Trophoblast cell (in vitro differentiated cells and primary cell): ENCODE results near the gene VSTM5.
A peak's percentile ranks its signal among the peaks of the same experiment; 100 is the strongest.

Experiments
- DNase-seq, 2 donors: peaks; one replicate each; pipeline ENCODE4 v3.0.0-alpha.2; 2016
- H2AFZ ChIP-seq: 2 replicates; pipeline ENCODE4 v1.6.1; 2013; ENCODE audit warnings: low read length, moderate library complexity, mild to moderate bottlenecking; ENCODE audit not compliant: insufficient read depth, poor library complexity
- H2AK5ac ChIP-seq: 2 replicates; pipeline ENCODE4 v1.6.1; 2013; ENCODE audit warnings: mild to moderate bottlenecking, low read length
- H2BK120ac ChIP-seq: 2 replicates; pipeline ENCODE4 v1.6.1; 2013; ENCODE audit warnings: low read length, mild to moderate bottlenecking, moderate library complexity; ENCODE audit not compliant: insufficient read depth, poor library complexity
- H2BK12ac ChIP-seq: 2 replicates; pipeline ENCODE4 v1.6.1; 2013; ENCODE audit warnings: mild to moderate bottlenecking, low read length, moderate library complexity
- H2BK5ac ChIP-seq: 2 replicates; pipeline ENCODE4 v1.6.1; 2013; ENCODE audit warnings: low read length, low read depth, moderate library complexity, mild to moderate bottlenecking; ENCODE audit not compliant: poor library complexity
- H3K14ac ChIP-seq: 2 replicates; pipeline ENCODE4 v1.6.1; 2013; ENCODE audit warnings: mild to moderate bottlenecking, low read length
- H3K18ac ChIP-seq: 2 replicates; pipeline ENCODE4 v1.6.1; 2013; ENCODE audit warnings: mild to moderate bottlenecking, low read length
- H3K23ac ChIP-seq: 2 replicates; pipeline ENCODE4 v1.6.1; 2013; ENCODE audit warnings: low read length
- H3K27ac ChIP-seq: 2 replicates; pipeline ENCODE4 v1.5.1; 2013; ENCODE audit warnings: low read depth, mild to moderate bottlenecking, inconsistent platforms, low read length, moderate library complexity
- H3K27me3 ChIP-seq: 2 replicates; pipeline ENCODE4 v1.6.1; 2013; ENCODE audit warnings: inconsistent platforms, mild to moderate bottlenecking, low read length, moderate library complexity; ENCODE audit not compliant: insufficient read depth
- H3K36me3 ChIP-seq, 2 experiments: 1 replicate in 1 of 2; 2 replicates in 1 of 2; pipeline ENCODE4 v1.6.1; 2013; ENCODE audit warnings: low read length in 2 of 2, mild to moderate bottlenecking in 2 of 2, moderate library complexity in 1 of 2; ENCODE audit not compliant: insufficient read depth in 2 of 2, control insufficient read depth in 1 of 2
- H3K4ac ChIP-seq: 2 replicates; pipeline ENCODE4 v1.6.1; 2013; ENCODE audit warnings: low read depth, mild to moderate bottlenecking, low read length, moderate library complexity
- H3K4me1 ChIP-seq, 2 experiments: 1 replicate in 1 of 2; 2 replicates in 1 of 2; pipeline ENCODE4 v1.6.1; 2013; ENCODE audit warnings: low read length in 2 of 2, mild to moderate bottlenecking in 2 of 2, moderate library complexity in 1 of 2; ENCODE audit not compliant: insufficient read depth in 2 of 2, control insufficient read depth in 1 of 2
- H3K4me2 ChIP-seq: 2 replicates; pipeline ENCODE4 v1.6.1; 2013; ENCODE audit warnings: inconsistent platforms, mild to moderate bottlenecking, low read length, moderate library complexity
- H3K4me3 ChIP-seq: 2 replicates; pipeline ENCODE4 v1.5.1; 2013; ENCODE audit warnings: mild to moderate bottlenecking, low read depth, low read length, inconsistent platforms
- H3K79me1 ChIP-seq: one replicate; pipeline ENCODE4 v1.6.1; 2013; ENCODE audit warnings: low read length
- H3K79me2 ChIP-seq: 2 replicates; pipeline ENCODE4 v1.6.1; 2013; ENCODE audit warnings: low read length, mild to moderate bottlenecking; ENCODE audit not compliant: control insufficient read depth, insufficient read depth, poor library complexity
- H3K9ac ChIP-seq: 2 replicates; pipeline ENCODE4 v1.6.1; 2013; ENCODE audit warnings: mild to moderate bottlenecking, low read length
- H3K9me3 ChIP-seq: 2 replicates; pipeline ENCODE4 v1.6.1; 2013; ENCODE audit warnings: low read depth, mild to moderate bottlenecking, control low read depth, inconsistent platforms, low read length; ENCODE audit not compliant: insufficient read depth
- H4K12ac ChIP-seq: 2 replicates; pipeline ENCODE4 v1.6.1; 2013; ENCODE audit warnings: low read depth, mild to moderate bottlenecking, low read length, moderate library complexity
- H4K8ac ChIP-seq: 2 replicates; pipeline ENCODE4 v1.6.1; 2013; ENCODE audit warnings: low read depth, mild to moderate bottlenecking, low read length, moderate library complexity
- H4K91ac ChIP-seq: one replicate; pipeline ENCODE4 v1.6.1; 2013; ENCODE audit warnings: low read depth, mild to moderate bottlenecking, low read length, moderate library complexity
- WGBS: extraction: QIAGEN DNeasy Blood & Tissue Kit; methylation state at CpG from one replicate; pipeline ENCODE4 v1.1.7; 2013; ENCODE audit warnings: missing lambda C conversion rate; ENCODE audit not compliant: insufficient read length, insufficient coverage; ENCODE audit errors: extremely low coverage; 5-methylcytosine and 5-hydroxymethylcytosine counted together

Gene VSTM5

GRCh38 chr11:93796441-93797231 lies 53.8 kb downstream of the VSTM5 start:
- no peak overlapping the region for H2BK5ac ChIP-seq
- no peaks in the 10 kb centered on the region for H3K79me1 ChIP-seq
- no peaks in the 10 kb centered on the region for H3K4me1 ChIP-seq
- H3K9me3 ChIP-seq = no peaks in the 10 kb centered on the region
- H3K4me3 ChIP-seq = no peak overlapping the region
- H2AK5ac ChIP-seq = no peak overlapping the region
- H4K12ac ChIP-seq = no peak overlapping the region
- DNase-seq = no peak
- H2AFZ ChIP-seq = no peak overlapping the region
- peak overlapping the region; percentile 80 for H3K23ac ChIP-seq
- H3K36me3 ChIP-seq = peaks cover 26 to 41% of the 10 kb centered on the region in 2 experiments
- H3K79me2 ChIP-seq = no peaks in the 10 kb centered on the region
- H3K4me2 ChIP-seq = no peak overlapping the region
- no peaks in the 10 kb centered on the region for H3K27me3 ChIP-seq
- H3K18ac ChIP-seq = no peak overlapping the region
- no peak overlapping the region for H3K27ac ChIP-seq
- H4K8ac ChIP-seq = no peak overlapping the region
- no peak overlapping the region for H3K9ac ChIP-seq
- H3K14ac ChIP-seq = no peak overlapping the region
- no CpG with 5 or more reads among the region's 6 CpGs for WGBS
- H4K91ac ChIP-seq = no peak overlapping the region
- no peak overlapping the region for H2BK12ac ChIP-seq
- H2BK120ac ChIP-seq = no peak overlapping the region
- no peak overlapping the region for H3K4ac ChIP-seq

GRCh38 chr11:93791493-93791892 lies 58.9 kb downstream of the VSTM5 start:
- H4K12ac ChIP-seq = no peak overlapping the region
- no peak overlapping the region for H4K91ac ChIP-seq
- H3K4me2 ChIP-seq = no peak overlapping the region
- no peaks in the 10 kb centered on the region for H3K79me1 ChIP-seq
- H3K9ac ChIP-seq = no peak overlapping the region
- H2BK12ac ChIP-seq = no peak overlapping the region
- no peak overlapping the region for H2AK5ac ChIP-seq
- no peak overlapping the region for H4K8ac ChIP-seq
- H3K4me3 ChIP-seq = no peak overlapping the region
- H3K18ac ChIP-seq = no peak overlapping the region
- no peak overlapping the region for H3K4ac ChIP-seq
- H3K23ac ChIP-seq = no peak overlapping the region
- H2BK120ac ChIP-seq = no peak overlapping the region
- peaks cover 2% of the 10 kb centered on the region for H3K79me2 ChIP-seq
- H3K14ac ChIP-seq = no peak overlapping the region
- no peak overlapping the region for H2BK5ac ChIP-seq
- no peaks in the 10 kb centered on the region for H3K9me3 ChIP-seq
- H3K27ac ChIP-seq = no peak overlapping the region
- WGBS = no CpG with 5 or more reads among the region's 5 CpGs
- no peaks in the 10 kb centered on the region for H3K4me1 ChIP-seq
- H3K36me3 ChIP-seq = peaks cover 29 to 39% of the 10 kb centered on the region in 2 experiments
- H2AFZ ChIP-seq = no peak overlapping the region
- DNase-seq = no peak
- H3K27me3 ChIP-seq = no peaks in the 10 kb centered on the region

DNA sequence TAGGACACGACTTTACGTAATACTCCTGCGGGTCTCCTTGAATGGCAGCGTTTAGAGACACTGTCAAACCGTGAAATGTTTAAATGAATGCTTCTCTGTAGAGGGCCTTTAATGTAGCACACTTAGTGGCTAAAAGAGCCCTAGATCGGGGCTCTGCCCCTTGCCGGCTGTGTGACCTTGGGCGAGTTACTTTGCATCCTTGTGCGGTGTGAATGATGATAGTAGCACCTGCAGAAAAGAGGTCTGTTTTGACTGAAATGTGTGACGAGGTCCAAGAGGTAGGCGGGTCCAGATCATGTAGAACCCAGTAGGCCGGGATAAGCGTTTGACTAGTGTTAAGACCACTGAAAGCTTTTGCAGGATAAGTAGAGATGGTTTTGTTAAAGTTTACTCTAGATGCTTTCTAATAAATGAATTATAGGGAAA lies 65.5 kb downstream of the VSTM5 start:
- Histone ChIP-seq H3K79me2 (peaks cover 14% of the 10 kb centered on the region), H3K9ac (peak overlapping the region; percentile 99), H3K36me3 (peaks cover 4 to 6% of the 10 kb centered on the region in 2 experiments), H3K79me1 (peaks cover 7% of the 10 kb centered on the region), H3K14ac (no peak overlapping the region), H4K8ac (peak overlapping the region; percentile 93), H3K23ac (no peak overlapping the region), H3K4ac (peak overlapping the region; percentile 83), H4K91ac (no peak overlapping the region), H2AK5ac (no peak overlapping the region), H2AFZ (no peak overlapping the region), H3K4me3 (peak overlapping the region; percentile 99), H2BK120ac (no peak overlapping the region), H3K9me3 (peaks cover 2% of the 10 kb centered on the region), H4K12ac (no peak overlapping the region), H3K27ac (no peak overlapping the region), H2BK5ac (no peak overlapping the region), H3K27me3 (no peaks in the 10 kb centered on the region), H2BK12ac (no peak overlapping the region), H3K4me2 (peak overlapping the region; percentile 73), H3K18ac (no peak overlapping the region), H3K4me1 (peaks cover 3% of the 10 kb centered on the region in 2 experiments)
- WGBS = no CpG with 5 or more reads among the region's 13 CpGs
- DNase-seq = no peak

DNA sequence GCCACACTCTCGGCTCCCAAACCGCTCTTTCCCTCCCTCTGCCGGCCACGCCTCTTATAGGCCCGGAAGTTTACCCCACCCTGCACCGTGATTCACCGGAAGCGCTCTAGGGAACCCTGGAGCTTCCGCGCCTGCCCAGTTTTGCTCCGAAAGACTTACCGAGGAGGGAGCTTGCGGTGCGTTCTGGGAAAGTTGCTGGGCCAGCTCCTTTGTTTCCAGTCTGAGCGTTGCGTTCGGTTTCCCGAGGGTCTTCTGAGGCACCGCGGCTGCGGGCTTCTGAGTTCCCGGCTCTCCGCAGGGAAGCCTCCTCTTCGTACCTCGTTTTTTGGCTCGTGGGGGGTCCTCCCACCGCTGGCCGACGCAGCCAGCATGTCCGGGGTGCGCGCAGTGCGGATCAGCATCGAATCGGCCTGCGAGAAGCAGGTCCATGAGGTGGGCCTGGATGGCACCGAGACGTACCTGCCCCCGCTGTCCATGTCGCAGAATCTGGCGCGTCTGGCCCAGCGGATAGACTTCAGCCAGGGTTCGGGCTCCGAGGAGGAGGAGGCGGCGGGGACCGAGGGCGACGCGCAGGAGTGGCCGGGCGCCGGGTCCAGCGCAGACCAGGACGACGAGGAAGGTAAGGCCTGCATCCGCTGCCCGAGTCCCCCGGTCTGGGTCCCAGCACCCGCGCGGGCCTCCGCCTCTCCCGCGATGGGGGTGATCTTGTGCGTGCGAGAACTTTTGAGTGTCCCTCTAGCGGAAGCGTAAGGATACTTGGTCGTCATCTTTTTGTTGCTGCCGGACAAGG lies 66.1 kb downstream of the VSTM5 start, which contains the start of gene MED17:
TSS of gene MED17 (plus strand) at position 138 of the 790 bp plus-strand sequence. CDS start at position 370, 232 bp downstream.
- peak within 1 kb of the TSS; percentile 80 for H4K91ac ChIP-seq
- peak within 1 kb of the TSS; percentile 91 for H3K18ac ChIP-seq
- H2BK5ac ChIP-seq = peak within 1 kb of the TSS; percentile 57
- H3K79me1 ChIP-seq = peaks cover 7% of the 10 kb centered on the region
- no peak within 1 kb of the TSS for H2BK12ac ChIP-seq
- peak within 1 kb of the TSS; percentile 73 for H2BK120ac ChIP-seq
- H3K4me2 ChIP-seq = peak within 1 kb of the TSS; percentile 73
- WGBS = no CpG with 5 or more reads among the region's 72 CpGs
- peak within 1 kb of the TSS; percentile 87 for H3K4ac ChIP-seq
- H4K8ac ChIP-seq = peak within 1 kb of the TSS; percentile 93
- peak within 1 kb of the TSS; percentile 89 for H3K14ac ChIP-seq
- H3K27ac ChIP-seq = peak within 1 kb of the TSS; percentile 92
- H2AFZ ChIP-seq = peak within 1 kb of the TSS; percentile 72
- H3K4me3 ChIP-seq = peak within 1 kb of the TSS; percentile 99
- H3K9ac ChIP-seq = peak within 1 kb of the TSS; percentile 99
- peaks cover 14% of the 10 kb centered on the region for H3K79me2 ChIP-seq
- peak; percentile 93 to 96 for DNase-seq
- H4K12ac ChIP-seq = peak within 1 kb of the TSS; percentile 91
- peak within 1 kb of the TSS; percentile 90 for H2AK5ac ChIP-seq
- peaks cover 0 to 5% of the 10 kb centered on the region in 2 experiments for H3K36me3 ChIP-seq
- peaks cover 3% of the 10 kb centered on the region in 2 experiments for H3K4me1 ChIP-seq
- H3K27me3 ChIP-seq = no peaks in the 10 kb centered on the region
- H3K23ac ChIP-seq = peak within 1 kb of the TSS; percentile 19
- H3K9me3 ChIP-seq = peaks cover 2% of the 10 kb centered on the region
